ENCODE measurements around the gene FAM184A.

Gene FAM184A

DNA sequence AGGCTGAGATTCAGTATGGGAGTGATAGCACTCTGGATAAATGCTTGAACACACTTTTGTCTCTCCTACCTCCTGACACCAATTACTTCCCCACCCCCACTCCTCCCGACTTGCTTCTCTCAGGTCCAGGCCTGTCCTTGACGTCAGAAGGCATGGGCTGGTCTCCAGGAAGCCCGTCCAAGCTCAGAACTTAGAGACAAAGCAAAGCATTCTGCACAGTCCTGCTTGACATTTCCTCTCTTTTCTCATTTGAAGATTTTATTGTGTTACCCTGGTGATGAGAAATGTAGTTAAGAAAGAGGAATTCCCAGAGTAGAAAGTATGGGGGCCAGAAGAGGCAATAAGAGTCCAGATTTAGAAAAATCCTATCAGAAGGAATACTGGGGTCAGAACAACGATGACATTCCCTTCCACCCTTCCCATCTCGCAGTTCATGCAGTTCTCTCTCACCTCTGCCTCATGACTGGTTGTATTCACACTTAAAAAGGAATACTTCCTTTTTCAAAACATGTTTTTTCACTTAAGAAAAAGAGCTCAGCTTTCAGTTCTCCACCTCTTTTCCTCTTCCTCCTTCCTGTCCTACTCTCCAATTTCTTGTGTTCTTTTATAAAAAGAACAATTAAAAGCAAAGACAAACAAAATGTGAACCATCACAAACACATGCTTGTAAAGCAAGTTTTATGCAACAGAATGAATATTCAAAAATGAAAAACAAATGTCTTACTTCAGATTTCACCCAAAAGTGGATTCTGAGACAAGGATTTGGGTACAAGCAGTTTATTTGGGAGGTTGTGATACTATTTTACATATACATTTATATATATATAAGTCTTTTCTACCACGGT is 18.5 kb upstream of the FAM184A start:
- DNase-seq, result no peak

DNA sequence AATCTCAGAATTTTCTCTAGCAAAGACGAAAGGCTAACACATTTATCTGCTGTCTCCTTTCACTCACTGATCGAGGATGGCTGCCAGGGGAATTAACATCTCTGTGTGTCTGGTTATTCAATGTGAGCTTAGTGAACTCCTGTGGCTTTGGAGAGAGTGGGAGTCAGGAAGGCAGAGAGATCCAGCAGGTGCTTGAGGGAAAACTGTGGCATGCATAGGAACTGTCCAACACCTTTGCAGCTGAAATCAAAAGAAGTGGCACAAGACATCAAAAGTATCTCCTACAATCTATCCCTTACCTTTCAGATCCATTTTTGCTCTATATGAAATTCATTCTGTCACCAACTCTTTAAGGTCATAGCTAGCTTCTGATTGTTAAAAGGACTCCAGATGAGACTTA is 11.8 kb upstream of the FAM184A start:
- no peak for DNase-seq

DNA sequence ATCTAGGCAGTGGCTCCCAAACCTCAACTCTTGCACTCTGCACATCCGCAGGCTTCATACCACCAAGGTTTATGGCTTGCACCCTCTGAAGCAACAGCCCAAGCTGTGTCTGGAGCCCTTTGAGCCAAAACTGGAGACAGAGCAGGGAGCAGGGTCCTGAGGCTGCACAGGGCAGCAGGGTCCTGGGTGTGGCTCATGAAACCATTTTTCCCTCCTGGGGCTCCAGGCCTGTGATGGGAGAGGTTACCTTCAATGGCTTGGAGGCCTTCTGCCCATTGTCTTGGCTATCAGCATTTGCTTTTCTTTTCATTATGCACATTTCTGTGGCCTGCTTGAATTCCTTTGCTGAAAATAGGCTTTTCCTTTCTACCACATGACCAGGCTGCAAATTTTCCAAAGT is 6.3 kb upstream of the FAM184A start:
- no peak for DNase-seq

DNA sequence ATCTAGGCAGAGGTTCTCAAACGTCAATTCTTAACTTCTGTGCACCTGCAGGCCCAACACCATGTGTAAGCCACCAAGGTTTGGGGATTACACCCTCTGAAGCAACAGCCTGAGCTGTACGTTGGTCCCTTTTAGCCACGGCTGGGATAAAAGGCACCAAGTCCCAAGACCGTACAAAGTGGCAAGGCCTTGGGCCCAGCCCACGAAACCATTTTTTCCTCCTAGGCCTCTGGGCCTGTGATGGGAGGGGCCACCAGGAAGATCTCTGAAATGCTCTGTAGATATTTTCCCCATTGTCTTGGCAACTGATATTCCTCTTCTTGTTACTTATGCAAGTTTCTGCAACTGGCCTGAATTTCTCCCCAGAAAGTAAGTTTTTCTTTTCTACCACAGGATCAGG is 4.5 kb upstream of the FAM184A start:
- no peak for DNase-seq

DNA sequence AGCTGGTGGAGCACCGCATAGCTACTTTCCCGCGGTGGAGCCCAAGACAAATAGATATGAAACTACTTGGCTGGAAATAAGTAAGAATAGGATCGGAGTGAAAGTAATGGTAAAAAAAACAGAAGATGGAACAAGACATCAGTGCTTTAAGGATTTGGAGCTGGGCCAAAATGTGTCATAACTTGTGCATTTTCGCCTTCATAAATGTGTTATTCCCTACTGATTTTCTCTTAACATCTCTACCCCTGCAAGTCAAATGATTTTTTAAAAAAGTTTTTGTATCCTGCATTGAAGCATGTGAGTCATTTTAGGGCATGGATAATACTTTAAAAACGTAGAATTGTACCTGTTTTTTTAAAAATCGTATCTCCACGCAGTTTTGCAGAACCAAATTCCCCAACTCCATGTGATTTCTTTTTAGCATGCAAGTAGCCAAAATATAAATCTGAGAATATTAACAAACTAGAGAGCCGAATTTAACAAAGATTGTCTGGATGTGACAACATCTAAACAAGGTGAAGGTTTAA is 882 bp upstream of the FAM184A start:
- DNase-seq, result no peak

DNA sequence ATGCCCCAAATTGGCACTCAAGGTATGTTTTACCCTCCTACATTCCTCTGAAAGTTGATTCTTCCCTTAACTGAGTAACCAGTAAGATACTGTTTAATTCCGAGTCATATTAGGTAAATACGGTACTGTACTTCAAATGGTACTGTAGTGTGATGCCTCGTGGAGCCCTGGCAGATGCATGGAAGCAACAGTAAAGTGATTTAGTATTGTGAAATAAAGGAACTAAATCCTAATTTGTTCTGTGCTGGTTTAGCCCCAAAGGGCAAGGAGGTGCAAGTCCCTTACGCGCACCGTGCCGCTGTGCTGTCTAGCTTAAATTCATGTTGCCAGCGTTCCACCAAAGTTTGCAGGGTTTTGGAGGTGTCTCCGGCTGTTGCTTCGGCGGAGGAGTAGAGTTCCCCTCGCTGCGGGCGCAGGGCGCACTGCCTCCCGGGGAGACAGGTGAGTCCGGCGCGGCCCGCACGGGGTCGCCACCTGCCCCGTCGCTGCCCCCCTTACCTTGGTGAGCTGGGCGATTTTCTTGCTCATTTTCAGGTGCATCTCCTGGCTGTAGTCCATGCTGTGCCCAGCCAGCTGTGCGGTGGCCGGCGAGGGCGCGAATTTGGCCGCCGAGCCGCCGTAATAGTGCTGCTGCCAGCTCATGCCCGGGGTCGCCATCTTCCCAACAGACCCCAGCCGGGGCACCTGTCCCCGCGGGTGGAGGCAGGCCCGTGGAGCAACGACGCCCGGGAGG is 655 bp downstream of the FAM184A start:
- peak; percentile 66 for DNase-seq

DNA sequence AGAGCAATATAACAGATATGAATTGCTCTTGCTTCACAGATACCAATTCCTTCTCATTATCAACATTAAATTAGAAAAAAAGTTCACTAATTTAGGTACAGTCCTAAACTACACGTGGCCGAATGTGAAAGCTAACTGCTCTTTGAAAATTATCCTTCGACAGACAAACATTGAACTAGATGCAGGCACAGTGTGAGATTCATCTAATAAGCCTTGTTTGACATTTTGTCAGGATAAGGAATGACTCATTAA is 1.1 kb downstream of the FAM184A start:
- no peak for DNase-seq

DNA sequence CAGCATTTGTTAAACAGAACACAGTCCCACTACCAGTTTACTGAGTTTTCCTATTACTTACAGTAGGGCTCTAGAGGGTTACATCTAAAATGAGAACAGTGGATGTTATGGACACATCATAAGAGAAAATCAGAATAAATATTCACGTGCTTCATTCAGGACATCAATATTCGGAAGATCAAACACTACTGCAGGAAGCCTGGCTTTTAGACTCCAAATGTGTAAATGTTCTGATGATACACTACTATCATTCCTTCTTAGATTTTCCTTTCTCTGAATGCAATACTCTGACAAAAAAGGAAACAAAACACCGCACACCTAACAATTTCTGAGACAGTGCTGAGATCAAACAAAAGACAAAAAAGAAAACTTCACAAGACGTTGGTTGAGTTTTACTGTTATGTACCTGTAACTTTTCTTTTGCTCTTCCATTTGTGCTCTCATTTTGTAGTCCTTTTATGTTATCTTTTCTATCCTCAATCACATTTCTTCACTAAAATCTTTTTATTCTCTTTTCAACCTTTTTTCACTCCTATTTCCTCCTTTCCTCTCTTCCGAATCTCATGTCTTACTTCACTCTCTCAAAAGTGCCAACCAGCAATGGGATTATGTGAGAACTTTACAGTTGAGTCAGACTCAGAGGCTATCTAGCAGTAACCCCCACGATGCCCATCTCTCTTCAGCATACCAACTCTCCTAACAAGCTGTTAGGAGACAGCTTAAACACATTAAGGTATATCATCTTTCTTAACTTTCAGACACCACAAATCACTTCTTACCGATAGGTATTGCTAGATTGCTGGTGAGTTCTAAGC is 1.7 kb downstream of the FAM184A start:
- DNase-seq, result no peak

DNA sequence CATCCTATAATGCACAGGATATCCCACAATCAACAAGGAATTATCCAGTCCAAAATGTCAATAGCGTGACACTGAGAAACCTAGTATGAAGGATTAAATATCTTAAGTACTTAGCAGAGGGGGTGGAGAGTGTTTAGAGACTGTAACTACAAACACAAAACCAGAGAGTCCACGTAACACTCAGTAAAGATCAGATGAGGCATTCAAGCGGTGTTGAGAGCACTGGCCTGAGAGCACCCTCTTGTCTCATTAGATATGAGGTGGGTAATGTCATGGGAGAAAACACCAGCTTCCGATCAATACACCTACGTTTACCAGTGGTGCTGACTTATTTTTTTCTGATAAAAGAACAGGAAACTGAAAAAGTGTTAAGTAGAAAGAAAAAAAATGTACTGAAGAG is 2.3 kb downstream of the FAM184A start:
- no peak for DNase-seq

DNA sequence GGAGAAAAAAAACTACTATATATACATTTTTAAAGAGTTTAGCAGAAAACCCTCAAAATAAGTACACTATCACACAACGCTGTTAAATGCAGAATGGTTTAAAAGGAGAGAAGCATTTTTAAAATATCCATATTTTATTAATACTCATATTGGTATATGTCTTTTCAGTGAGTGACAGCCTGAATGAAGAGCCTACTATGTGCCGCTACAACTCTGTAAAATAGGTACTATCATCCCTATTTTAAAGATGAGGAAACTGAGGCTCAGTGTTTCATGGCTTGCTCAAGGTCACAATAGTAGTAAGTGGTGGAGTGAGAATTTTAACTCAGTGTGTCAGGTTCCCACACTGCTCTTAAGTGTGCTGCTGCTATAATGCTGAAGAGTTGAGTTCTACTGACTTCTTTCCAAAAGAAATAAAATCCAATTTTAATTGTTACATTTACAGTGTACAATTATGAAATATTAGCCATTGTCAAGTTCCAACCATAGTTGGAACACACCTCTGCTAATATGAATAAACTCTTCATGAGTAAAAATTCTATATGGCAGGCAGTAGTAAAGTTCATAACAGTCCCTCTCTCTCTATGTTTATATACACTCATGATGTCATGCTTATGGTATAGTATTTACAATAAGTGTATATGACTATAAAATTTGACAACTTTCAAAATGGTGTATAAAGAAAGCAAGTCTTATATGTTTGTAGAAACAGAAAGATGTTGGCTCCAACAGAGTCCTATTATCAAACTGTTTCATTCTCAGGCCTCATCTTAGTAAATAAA is 3.1 kb downstream of the FAM184A start:
- no peak for DNase-seq

DNA sequence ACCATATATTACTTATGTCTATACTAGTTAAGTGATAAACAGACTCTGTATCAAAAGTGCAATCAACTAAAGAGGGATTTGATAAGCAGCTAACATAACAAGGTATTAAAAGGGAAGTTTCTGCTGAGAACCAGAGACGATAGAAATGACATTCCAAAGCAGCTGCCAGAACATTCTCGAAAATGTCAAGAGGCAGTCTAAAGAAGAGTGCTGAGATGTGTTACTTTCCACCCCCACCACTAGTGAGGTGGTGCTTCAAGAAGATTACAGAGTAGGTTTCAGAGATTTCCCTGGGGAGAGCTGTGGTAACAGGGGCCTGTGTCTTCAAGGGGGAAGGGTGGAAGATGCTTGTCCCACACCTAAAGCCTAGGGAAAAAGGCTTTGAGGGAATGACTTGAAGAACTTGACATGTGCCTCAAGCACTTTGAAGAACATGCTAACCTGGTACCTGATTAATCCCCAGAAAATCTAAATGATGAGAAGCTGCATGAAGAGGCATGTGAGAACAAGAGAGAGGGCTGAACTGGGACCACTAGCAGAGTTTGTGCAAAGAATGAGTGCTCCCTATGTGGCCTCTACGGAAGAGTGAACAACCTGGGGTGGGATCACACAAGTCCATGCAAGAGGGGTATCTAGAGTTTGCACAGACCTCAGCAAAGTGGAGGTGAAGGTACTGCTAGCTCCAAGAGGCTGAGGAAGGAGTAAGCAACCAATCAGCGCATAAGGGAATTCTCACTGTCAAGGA is 5.0 kb downstream of the FAM184A start:
- DNase-seq, result no peak

DNA sequence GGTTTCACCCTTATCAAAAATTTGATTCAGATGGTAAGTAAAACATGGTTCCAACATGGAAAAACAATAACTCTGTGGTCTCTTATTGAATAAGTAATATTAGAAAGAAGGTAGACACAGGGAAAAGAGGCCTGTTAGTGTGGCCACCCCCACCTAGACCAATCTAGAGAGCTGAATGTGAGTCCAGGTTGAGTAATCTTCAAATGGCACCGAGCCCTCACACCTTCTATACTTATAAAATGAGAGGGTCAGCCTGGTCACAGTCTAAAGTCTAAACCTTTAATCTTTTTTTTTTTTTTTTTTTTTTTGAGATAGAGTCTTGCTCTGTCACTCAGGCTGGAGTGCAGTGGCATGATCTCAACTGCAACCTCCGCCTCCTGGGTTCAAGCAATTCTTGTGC is 6.9 kb downstream of the FAM184A start:
- no peak for DNase-seq

DNA sequence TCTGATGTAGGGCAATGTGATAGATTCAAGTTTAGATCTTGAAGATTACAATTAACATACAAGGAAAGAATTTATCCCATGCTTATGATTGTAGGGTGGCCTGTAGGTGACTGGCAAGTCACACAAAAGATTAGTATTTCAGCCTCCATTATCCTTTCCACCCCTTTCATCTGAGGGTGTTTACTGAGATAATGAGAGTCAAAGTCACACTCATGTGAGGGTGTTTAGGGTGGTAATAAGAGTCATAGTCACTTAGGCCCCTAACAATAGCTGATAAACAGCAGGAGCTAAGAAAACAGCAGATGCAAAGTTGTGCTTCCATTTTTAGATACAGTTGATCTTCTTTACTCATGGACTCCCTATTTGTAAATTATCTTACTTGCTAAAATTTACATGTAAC is 11.4 kb downstream of the FAM184A start:
- DNase-seq, result no peak

DNA sequence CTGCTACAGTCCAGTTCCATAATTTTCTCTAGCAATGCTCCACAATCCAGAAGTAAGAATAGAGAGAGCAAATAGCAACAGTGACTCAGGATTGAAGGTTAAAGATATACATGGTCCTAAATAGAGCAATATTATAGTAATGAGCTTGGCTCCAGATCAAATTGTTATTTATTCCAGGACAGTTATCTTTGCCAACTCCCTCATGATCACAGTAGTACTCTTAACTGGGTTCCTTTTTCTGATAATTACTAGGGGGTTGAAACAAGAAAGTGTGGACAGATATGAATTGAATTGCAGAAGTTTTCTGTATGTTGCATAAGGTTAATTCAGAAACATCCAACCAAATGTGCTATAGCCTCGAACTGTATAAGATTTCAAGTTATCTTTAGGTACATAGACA is 11.9 kb downstream of the FAM184A start:
- no peak for DNase-seq

DNA sequence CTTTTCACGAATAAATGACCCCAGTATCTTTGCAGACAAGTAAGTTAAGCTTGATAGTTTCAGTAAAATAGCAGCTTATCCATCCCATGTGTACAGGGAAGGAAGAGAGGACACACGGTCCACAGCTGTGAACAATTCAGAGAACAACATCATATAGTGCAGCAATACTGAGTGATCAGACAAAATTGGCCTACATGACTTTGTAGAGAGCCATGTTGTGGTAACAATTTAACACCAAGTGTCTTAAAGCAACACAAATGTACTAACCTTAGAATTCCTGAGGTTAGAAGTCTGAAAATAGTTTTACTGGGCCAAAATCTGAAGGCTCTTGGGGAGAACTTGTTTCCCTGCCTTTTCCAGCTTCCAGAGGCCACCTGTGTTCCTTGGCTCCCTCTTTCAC is 12.5 kb downstream of the FAM184A start:
- no peak for DNase-seq

DNA sequence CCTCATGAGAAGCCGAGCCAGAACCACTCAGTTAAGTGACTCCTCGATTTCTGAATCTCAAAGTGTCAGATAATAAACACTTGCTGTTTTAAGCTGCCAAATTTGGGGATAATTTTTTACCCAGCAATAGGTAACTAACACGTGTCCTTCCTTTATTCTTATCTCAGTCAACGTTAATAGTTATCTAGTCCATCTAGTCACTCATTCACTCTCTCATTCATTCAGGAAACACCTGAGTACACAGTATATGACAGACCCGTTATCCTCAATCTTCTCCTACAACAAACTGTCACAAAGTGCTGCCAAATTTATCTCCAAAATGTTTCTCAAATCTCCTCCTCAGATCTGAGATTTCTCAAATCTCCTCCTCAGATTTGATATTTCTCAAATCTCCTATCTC is 13.1 kb downstream of the FAM184A start:
- no peak for DNase-seq

DNA sequence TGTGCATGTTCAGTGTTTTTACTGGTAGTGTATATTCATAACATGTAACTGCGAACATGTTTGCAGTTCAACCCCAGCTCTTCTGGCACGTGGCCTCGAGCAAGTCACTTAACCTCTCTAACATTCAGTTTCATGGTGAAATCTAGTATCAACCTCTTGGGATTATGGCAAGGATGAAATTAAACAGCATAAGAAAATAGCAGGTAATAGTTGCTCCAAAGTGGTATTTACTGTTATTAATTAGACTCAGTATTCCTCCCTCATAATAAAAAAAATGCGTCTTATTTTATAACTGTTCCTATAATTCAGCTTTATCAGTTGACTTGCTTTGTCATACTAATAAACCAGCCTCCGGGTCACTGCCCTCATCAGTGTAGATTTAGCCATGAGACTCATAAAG is 15.0 kb downstream of the FAM184A start:
- DNase-seq, result no peak

DNA sequence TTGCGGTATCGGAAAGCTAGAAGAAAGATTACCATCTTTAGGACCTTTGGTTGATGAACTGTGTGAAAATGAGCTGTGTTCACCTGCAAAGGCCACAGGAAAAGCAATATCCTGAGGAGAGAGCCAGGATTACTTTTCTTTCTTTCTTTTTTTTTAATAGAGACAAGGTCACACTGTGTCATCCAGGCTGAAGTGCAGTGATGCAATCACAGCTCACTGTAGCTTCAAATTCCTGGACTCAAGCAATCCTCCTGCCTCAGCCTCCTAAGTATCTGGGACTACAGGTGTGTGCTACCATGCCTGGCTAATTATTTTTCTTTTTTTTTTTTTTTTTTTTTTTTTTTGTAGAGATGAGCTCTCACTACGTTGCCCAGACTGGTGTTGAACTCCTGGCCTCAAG is 17.2 kb downstream of the FAM184A start:
- no peak for DNase-seq

DNA sequence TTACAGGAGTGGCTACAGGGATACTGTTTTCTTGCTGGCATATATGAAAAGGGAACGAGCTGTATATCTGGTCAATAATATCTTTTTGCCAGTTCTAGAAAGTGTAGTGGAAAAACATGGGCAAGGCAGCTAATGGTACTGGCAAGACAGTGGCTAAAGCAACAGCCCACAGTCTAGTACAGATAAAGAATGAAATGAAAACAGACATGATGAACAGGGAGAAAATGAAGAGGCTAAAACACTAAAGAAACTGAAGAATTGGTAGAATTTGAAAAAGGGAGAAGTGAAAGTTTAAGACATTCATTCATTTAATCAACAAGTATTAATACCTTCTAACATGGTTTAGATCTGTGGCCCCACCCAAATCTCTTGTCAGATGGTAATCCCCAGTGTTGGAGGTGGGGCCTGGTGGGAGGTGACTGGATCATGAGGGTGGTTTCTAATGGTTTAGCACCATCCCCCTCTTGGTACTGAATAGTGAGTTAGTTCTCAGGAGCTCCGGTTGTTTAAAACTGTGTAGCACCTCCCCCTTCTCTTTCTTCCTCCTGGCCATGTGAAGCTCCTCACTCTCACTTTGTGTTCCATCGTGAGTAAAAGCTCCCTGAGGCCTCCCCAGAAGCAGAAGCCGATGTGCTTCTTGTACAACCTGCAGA is 18.1 kb downstream of the FAM184A start:
- DNase-seq, result no peak

DNA sequence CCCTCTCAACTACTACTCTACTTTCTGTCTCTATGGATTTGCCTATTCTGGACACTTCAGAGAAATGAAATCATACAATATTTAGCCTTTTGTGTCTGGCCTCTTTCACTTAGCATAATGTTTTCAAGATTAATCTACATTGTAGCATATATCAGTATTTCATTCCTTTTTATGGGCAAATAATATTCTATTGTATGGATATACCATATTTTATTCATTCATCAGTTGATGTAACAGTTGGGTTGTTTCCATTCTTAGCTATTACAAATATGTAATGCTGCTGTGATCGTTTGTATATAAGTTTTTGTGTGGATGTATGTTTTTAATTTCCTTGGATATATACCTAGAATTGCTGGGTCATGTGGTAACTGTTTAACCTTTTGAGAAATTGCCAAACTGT is 23.4 kb downstream of the FAM184A start:
- no peak for DNase-seq

DNA sequence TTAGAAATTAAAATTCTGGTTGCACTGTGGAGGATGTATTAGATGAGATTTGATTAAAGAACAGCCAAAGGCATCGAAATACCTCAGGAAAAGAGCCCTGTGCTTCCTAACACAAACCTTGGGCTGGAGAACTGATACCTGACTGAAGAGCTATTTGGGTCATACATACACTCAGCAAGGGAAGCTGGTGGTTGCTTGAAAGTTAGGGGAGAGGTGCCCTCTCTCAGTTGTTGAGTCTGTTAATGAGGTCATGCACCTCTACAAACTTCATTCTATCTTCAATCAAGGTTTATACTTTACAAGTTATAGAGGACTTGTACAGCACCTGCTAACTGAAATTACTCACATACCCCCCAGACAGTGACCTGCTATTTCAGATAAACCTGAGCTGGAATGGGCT is 25.5 kb downstream of the FAM184A start:
- no peak for DNase-seq
